NCI-H526 treated with DMSO at 0.1 percent for 48 hours (cell line): ENCODE data around the gene FCHSD2.
"Not testable (repeated sequence)": the region's sequence is repeated elsewhere in the genome, so short reads cannot be mapped to it uniquely, and the experiment has no call there.

ENCODE experiments used
- DNase-seq: peaks from one replicate; lab custom pipeline; 2025; lab: John Stamatoyannopoulos, UW

The FCHSD2 gene

DNA sequence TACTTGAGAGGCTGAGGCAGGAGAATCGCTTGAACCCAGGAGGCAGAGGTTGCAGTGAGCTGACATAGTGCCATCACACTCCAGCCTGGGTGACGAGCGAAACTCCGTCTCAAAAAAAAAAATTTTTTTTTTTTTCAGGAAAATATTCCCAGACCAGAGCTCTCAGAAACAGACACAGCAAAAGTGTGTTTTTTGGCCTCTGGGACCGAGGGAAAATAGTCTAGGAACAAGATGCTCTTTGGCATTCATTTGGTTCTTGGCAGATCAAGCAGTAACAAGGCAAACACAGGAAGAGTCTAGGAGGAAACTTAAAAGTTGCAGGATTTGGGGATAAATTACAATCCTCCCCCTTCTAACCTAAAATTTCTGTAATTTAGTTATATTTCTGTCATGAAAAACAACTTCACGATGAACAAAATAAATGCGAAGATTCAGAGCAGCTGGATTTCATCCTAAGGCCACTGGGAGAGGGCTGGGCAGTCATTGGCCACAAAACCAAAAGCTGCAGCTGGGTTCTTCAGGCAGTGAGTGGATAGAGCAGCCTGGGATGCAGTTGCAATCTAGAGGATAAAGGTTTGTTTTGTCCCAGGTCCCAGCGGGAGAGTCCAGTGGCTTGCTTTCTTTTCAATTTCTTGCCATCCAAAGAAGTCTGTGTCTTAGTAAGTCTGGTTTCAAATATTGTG, 308.2 kb downstream of the FCHSD2 start:
- no peak for DNase-seq

DNA sequence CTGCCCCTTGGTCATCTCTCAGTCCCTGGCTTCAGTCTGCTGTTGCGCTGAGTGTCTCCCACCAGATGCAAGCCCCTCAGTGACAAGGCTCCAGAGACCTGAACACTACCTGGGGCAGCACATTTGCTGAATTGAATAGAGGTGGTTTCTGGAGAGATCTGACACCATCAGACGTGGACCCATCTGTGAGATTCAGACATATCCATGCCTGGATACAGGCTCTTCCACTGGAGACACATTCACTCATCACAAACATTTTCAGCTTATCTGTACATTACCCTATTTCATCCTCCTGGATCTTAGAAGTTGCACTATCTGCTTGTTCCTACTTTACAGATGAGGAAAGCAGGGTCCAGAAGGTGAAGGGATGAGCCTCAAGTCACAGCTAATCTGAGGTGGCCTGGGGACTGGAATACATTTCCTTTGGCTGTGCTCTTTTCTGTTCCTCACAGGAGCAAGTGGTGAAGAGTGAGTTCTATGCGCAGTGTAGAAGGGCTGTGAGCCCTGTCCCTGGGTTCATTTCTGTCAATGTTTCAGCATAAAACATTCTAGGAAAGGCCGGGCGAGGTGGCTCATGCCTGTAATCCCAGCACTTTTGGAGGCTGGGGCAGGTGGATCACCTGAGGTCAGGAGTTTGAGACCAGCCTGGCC, 308.9 kb downstream of the FCHSD2 start:
- no peak for DNase-seq

DNA sequence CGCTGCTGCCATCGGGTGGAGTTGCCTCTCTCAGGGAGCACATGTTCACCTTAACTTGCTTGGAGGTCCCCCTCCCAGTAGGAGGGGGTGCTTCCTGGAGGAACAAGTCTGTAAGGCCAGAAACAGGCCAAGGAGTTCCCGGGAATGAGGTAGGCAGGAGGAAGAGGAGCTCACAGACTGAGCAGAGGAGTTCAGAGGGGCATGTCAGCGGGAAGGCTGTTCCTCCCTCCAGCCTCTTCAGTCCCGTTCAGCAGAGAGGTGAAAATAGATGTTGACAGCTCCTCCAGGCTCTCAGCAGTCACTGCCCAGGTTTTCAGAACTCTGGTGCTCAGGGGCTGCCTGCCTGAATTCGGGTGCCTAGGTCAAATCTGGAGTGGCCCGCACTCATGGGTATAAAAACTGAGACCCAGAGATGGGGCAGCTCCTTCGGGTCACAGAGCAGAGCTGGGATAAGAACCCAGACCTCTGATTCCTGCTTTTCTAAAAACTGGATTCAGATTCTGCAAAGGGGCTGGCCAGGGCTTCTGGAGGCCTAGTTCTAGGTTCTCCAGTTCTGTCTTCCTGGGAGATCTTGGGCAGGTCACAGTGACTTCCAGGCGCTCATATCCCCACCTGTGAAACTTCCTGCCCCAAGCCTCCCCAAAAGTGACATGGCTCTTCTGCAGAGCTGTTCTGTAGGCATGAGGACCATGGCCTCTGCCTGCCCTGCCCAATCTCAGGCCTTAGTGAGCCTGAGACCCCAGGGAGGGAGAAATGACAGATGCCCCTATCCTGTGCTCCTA, 309.6 kb downstream of the FCHSD2 start:
- DNase-seq: no peak

DNA sequence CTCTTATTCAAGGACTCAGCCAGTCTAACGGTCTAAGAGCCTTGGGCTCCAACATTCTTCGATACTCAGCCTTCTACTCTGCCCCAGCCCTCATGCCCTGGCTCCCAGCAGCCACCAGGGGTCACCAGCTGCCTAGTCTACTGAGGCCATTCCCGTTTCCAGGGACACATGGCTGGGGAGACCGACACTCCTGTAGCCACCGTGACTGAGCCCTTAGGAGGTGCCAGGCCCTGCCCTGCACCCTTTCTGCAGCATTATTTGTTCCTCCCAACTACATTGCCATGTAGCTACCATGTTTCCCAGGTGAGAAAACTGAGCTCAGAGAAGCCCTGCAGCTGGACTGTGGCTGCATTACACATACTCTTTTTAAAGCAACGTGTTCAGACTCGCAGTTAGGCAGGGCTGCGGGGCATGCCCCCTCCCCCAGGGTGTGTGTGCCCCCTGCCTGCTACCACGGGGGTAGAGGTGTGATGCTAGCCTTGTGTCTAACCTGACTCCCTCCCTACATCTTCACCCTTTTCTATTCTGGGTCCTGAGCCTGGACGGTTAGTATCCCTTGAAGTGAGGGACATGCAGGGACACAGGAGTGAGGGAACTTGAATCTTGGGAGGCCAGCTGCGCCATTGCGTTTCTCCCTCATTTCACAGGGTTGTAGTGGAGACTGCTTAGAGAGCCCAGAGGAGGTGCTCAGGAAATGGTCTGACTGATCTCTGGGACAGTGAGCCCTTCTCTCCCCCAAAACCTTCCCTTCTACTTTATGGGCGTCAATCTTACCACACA, 310.4 kb downstream of the FCHSD2 start:
- peak; percentile 59 for DNase-seq

DNA sequence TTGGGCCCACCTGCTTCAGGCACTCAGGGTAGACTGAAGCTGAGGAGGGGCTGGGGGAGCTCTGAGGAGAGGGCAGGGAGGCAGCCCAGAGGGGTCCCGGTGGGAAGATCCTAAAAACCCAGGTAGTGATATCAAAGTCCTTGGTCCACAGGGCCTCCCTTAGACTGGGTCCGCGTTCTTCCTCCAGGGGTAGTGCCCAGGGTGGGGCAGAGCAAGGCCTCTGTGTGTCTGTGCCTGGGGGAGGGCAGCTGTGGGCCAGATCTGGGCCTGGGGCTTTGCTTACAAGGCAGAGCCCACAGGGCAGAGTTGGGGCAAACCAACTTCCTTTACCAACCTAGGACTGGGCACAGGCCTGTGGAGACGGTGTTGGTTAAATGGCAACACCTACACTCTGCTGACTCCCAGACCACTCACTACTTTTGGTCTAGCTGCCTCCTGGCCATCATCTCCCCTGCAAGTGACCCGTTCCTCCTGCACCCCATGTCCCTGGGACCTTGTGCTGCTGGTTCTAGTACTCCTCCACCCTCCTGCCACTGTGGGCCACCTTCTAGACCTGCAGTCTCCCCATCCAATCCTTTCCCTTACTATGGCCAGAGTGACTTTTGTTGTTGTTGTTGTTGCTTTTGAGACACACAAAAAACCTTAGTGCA, 312.1 kb downstream of the FCHSD2 start:
- no peak for DNase-seq

DNA sequence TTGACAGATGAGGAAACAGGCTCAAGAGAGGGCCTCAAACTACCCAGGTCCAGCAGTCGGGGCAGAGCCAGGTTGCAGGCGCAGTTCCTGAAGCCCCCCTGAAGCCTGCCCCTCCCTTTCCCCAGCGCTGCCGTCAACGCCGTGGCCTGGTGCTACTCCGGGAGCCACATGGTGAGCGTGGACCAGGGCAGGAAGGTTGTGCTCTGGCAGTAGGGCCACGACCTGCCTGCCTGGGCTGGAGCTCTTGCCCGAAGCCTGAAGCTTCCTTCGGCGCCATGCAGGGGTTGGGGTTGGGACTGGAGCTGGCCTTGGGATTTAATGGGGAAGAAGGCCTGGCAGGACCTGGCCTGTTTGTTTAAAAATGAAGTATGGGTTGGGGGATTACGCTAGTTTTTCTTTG, 312.9 kb downstream of the FCHSD2 start:
- no peak for DNase-seq

DNA sequence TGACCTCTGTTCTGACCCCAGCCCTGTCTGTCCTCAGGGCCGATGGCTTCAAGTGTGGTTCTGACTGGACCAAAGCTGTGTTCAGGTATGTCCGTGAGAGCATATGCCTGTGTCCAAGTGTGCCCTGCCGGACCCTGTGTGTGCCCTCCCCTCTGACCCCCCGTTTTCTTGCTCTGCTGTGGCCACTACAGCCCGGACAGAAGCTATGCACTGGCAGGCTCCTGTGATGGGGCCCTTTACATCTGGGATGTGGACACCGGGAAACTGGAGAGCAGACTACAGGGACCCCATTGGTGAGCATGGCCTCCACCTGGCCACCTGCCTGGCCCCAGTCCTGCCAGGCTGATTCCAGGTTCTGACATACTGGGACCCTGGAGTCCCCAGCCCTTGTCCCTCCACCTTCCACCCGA, 313.4 kb downstream of the FCHSD2 start:
- no peak for DNase-seq

DNA sequence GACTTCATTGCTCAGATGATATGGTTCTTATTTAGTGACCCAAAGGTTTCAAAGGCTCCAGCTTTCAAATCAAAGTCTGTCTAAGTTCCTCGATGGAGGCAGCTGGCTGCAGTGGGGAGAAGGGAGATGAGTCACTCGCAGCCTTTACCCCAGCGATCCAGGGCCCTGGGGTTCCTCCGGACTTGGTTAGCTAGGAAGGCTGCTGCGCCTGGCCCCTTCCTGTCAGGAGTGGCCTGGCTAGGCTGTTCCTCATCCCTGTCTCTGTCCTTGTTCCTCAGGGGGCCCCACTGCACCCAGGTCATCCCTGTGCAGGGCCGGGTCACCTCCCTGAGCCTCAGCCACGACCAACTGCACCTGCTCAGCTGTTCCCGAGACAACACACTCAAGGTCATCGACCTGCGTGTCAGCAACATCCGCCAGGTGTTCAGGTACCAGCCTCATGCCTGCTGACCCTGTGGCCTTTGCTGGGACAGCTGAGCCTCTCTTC, 314.0 kb downstream of the FCHSD2 start:
- no peak for DNase-seq

DNA sequence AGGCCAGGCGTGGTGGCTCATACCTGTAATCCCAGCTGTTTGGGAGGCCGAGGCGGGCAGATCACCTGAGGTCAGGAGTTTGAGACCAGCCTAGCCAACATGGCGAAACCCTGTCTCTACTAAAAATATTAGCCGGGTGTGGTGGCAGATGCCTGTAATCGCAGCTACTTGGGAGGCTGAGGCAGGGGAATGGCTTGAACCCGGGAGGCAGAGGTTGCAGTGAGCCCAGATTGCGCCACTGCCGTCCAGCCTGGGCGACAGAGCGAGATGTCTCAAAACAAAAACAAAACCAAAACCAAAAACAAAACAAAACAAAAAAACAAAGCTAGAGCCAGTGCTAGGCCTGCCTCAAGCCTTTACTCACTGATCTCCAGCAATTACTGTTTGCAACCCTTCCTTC, 314.5 kb downstream of the FCHSD2 start:
- DNase-seq: not testable (repeated sequence)

DNA sequence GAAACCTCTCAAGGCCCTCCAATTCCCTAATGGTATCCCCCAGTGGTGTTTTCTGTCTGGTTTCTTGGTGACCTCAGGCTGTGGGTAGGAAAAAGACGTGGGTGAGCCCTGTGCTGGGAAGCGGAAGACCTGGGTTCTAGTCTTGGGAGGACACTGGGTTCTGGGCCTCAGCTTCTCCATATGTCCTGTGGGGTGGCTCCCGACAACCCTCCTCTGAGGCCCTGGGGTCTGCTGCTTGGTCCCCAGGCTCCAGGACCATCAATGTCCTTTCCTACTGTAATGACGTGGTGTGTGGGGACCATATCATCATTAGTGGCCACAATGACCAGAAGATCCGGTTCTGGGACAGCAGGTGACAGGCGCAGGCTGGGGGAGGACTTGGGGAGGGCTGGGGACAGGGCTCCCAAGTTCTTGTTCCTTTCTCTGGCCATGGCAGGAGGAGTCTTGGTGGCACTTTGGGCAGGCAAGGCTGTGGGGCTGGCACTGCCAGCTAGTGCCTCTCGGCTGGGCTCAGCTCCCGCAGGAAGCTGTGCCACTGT, 315.1 kb downstream of the FCHSD2 start:
- DNase-seq: no peak

DNA sequence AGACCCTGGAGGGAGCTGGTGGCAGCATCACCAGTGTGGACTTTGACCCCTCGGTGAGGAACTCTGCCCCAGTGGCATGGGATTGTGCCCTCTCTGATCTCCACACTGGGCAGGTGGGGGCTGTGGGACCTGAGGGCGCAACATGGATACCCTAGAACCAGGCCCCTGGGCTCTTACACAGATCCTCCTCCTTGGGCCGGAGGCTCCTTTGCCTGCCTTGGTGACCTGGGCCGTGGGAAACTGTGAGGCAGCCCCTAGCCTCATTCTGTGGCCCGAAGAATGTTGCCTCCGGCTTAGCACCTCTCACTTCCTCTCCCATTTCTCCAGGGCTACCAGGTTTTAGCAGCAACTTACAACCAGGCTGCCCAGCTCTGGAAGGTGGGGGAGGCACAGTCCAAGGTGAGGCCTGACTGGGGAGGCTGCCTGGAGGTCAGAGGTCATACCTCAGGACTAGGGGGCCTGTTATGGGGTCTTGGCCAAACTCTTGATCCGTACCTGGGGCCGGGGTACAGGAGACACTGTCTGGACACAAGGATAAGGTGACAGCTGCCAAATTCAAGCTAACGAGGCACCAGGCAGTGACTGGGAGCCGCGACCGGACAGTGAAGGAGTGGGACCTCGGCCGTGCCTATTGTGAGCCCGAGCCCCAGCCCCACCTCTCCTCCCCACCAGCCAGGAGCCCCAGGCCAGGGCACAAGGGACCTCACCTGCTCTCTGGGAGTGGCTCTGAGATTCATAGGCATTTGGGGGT, 315.8 kb downstream of the FCHSD2 start:
- no peak for DNase-seq

DNA sequence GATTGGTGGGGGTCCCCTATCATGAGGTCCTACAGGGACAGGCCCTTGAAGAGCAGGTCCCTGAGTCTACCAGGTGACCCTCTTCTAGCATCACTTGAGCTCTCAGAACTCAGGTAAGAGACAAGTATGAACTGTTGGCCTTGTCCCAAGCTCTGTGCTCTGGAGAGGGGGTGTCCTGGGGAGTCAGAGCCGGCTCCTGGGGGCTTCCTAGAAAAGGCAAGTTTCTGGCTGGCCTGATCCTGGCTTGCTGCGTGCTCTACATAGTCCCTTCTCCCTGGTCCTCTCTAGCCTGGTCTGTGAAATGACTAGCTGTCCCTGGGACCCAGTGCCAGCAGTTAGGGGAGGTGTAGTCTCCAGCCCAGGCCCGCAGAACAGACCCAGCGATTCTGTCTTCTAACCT, 316.5 kb downstream of the FCHSD2 start:
- no peak for DNase-seq

DNA sequence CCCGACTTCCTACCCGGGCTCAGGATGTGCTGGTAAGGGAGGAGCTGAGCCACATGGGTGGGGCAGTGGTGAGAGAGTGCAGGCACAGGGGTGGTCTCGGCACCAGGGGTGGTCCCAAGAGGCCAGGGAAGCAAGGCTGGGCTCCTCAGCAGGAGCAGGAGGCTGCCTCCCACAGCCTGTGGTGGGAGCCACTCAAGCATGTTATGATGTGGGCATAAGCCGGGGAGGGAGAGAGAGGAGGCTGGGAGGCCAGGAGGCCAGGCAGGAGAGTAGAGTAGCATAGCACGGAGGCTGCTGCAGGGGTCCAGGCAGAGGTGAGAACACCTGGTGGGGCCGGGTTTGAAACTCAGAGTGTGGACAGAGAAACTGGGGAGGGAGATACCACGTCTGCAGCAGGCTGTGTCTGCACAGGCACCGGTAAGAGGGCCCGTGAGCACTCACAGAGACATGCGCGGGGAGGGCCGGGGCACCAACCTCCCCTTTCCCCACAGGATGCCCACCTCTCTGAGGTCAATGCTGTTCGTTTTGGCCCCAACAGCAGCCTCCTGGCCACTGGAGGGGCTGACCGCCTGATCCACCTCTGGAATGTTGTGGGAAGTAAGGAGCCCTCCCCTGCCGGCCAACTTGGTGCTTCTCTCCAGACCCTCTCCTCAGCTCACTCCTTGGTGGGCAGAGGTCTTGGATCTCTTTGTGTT, 317.2 kb downstream of the FCHSD2 start:
- DNase-seq: no peak

DNA sequence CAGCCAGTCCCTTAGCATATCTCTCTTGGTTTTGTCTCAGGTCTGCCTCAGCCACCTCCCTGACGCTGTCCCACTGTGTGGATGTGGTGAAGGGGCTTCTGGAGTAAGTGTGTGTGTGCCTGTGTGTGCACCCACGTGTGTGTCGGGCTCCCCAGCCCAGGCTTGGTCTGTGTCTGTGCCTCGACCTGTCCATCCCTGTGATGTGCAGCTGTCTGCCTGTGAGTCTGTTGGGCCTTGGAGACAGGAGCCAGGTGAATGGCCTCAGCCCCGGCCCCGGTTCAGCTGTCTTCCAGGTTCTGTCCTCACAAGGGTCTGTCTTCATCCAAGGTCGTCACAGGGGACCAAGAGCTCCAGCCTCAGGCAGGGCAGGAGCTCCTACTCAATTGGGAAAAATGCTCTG, 318.1 kb downstream of the FCHSD2 start:
- DNase-seq: no peak

DNA sequence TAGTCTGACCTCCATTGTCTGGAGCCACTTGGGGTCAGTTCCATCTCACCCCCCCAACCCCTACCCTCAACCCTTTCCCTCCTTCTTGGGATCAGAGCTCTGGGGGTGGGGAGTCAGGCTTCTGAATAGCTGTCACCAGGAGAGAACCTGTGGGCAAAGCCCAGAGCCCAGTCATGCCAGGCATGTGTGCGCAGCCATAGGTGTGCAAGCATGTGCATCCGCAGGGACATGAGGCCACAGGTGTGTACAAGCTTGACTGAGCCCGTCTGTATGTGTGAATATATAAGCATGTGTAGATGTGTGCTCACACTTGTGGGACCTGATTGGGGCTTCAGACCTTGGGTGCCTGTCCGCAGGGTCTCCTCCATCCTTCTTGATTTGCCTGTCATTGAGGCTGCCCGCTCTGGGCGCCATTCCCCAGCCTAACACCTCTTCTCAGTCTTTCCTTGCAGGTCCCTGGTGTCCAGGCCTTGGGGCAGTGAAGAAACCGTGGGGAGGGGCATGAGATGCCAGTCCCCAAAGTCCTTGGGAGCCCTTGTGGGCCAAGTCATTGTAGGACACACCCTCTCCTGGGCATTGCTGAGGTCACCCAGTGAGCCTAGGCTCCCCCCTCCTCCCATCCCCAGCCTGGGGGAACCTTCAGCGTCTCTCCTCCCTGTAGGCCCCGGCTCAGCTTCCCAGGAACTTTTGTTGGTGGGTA, 318.9 kb downstream of the FCHSD2 start:
- no peak for DNase-seq

DNA sequence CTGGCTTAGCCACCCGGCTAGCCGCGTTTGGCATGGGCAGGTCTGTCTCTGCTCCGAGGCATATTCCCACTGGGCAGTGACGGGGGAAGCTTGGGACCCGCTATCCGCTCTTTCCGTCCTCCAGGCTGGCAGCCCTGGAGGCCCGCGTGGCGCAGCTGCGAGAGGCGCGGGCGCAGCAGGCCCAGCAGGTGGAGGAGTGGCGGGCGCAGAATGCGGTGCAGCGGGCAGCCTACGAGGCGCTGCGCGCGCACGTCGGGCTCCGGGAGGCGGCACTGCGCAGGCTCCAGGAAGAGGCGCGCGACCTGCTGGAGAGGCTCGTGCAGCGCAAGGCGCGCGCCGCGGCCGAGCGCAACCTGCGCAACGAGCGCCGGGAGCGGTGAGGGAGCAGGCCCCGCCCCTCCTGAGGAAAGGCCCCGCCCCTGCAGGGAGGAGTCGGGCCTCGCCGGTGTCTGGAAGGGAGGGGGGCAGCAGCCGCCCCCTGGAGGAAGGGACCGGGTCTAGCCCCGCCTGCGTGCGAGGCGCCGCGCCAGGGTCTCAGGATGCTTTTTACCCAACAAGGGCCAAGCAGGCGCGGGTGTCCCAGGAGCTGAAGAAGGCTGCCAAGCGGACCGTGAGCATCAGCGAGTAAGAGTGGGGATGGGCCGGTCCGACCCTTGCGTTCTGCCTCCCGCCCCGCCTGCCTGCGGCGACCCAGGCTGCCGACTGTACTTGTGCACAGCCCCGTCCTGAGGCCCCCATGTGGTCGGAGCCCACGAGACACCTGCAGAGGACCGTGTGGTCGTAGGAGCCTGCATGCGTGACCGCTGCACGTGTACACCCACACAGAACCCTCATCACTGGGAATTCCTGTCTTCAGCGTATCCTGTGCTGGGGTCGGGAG, 320.0 kb downstream of the FCHSD2 start:
- DNase-seq: peak; percentile 92

DNA sequence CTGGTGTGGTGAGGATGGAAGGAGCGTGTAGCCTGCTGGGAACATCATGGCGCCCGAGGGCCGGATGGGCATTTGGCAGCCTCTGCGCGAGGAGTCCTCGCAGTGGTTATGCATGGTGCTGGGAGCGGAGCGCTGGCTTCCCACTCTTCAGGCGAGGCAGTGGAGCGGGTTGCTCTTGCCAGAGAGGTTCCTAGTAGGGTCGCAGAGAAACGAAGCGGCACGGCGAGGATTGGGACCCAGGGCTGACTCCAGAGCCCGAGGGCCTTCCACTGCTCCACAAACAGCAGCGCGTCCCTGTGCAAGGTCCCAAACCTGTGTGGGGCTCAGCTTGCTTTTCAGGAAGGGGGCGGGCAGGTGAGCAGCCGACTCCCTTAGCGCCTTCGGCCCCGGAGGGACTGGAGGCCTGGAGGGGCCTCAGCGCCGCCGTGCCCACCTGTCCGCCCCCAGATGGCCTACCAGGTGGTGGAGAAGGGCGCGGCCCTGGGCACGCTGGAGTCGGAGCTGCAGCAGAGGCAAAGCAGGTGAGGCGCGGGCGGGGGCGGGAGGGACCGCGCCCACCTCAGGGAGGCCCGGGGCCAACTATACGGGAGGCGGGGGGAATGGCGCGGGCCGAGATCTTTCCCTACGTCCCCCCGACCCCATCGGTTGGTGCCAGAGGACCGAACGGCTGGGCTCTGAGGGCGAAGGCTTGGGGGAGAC, 320.7 kb downstream of the FCHSD2 start:
- peak; percentile 66 for DNase-seq
